GM12864 (cell line): Measurements from ENCODE around the gene PAK1.

Experiments used
- DNase-seq: peaks from one replicate; pipeline ENCODE4 v3.0.0-alpha.2; 2011; ENCODE audit warnings: low read depth
- H3K4me3 ChIP-seq: 2 replicates; pipeline ENCODE4 v1.5.1; 2011; ENCODE audit warnings: mild to moderate bottlenecking, low read depth, low read length, control low read depth
- TF ChIP-seq, protein P1 (sequence below): IDR thresholded peaks from 2 replicates; pipeline ENCODE4 v1.5.1; 2011; ENCODE audit warnings: low read depth, mild to moderate bottlenecking, moderate library complexity, low read length, control low read depth, inconsistent platforms; ENCODE audit errors: missing control alignments

PAK1 gene

DNA sequence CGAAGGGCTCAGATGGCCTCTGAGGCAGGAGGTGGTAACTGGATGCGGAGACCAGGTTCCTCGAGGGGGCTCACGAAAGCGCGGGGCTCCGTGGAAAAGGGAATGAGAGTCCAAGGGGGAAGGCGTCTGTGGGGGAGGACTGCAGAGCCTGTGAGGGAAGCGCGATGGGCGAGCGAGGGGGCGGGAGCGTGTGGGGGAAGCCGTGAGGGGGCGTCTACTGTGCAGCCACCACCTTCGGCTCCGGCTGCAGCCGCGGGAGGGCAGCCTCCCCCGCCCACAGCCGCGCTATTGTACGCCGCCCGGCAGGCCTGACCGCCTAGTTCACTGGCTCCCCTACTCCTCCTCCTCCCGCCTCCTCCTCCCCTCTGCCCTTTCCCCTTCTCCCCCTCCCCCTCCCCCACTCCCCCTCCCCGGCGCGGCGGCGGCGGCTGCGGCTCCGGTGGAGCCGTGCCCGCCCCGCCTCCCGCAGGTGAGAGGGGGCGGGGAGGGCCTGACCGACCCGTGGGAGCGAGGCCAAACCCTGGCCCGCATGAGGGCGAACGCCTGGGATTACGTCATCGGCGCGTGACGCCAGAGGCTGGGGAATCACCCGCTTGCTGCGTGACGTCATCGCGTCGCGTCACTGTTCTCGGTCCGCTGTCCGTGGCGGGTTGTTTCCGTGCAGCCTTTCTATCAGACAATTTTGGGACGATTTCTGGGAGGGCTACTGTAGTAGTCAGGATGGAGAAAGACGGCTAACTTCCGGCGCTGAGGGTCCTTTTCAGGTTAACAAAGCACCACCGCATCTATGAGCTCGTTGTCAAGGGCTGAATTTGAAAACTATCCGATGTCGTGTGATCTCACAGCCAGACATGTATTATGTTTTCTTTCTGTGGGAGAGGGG is at the start of gene PAK1:
Gene PAK1, minus strand, starts transcription at position 294 of the 883 bp plus-strand sequence. CDS start 81,574 bp downstream, outside the sequence.
- peak within 1 kb of the TSS; percentile 85 for H3K4me3 ChIP-seq
- peak; percentile 75 for DNase-seq
- TF ChIP-seq, protein P1, sequence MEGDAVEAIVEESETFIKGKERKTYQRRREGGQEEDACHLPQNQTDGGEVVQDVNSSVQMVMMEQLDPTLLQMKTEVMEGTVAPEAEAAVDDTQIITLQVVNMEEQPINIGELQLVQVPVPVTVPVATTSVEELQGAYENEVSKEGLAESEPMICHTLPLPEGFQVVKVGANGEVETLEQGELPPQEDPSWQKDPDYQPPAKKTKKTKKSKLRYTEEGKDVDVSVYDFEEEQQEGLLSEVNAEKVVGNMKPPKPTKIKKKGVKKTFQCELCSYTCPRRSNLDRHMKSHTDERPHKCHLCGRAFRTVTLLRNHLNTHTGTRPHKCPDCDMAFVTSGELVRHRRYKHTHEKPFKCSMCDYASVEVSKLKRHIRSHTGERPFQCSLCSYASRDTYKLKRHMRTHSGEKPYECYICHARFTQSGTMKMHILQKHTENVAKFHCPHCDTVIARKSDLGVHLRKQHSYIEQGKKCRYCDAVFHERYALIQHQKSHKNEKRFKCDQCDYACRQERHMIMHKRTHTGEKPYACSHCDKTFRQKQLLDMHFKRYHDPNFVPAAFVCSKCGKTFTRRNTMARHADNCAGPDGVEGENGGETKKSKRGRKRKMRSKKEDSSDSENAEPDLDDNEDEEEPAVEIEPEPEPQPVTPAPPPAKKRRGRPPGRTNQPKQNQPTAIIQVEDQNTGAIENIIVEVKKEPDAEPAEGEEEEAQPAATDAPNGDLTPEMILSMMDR: peak; percentile 44

DNA sequence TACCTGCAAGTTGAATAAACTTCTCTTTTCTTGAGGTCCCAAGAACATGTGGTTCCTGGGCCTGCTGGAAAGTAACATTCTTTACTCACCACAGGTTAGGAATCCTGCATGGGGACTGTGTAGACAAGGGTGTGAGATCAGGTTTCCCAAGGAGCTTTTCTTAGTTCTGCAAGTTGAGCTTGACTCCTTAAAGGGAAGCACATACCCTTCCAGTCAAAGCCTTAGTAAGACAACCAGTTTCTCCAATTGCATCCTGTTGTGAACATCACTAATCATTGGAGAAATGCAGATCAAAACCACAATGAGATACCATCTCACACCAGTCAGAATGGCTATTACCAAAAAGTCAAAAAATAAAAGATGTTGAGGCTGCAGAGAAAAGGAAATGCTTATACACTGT is 48.3 kb upstream of the PAK1 start:
- TF ChIP-seq, protein P1: no peak
- no peak overlapping the region for H3K4me3 ChIP-seq
- no peak for DNase-seq

DNA sequence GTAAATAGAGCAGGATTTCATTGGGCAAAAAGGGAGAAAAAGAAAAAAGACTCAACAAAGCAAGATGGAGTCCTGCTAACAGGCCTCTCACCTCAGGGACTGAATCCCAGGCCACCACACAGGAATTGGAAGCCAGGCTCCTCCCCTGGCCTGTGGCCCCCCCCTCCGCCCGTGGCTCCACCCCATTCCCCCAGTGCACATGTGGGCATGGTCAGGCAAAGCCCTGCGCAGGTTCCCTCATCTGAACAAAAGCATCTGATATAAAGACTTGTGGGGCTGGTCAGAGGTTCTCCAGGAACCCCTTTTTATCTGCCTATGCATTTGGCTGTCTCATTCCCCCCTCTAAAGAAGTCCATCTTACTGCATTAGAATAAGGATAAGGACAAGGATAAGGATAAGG is 46.0 kb upstream of the PAK1 start:
- H3K4me3 ChIP-seq: no peak overlapping the region
- TF ChIP-seq, protein P1: no peak
- no peak for DNase-seq

DNA sequence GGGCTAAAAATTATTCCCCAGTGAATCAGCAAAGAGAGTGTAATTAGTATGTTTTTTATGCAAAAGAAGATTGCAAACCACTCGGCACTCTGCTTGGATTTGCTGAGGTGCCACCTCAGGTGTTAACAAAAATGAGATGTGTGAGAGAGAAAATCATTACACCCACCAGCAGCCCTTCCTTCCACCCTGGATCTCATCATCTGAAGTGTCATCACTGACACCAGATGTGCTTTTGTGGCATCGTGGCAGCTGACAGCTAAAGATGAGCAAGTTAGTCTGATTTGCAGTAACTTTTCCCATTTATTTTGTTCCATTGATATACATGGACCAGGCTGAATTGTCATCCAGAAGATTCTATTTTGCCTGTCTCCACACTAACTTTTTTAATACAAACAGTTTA is 44.6 kb upstream of the PAK1 start:
- DNase-seq: no peak
- H3K4me3 ChIP-seq: no peak overlapping the region
- TF ChIP-seq, protein P1: no peak

DNA sequence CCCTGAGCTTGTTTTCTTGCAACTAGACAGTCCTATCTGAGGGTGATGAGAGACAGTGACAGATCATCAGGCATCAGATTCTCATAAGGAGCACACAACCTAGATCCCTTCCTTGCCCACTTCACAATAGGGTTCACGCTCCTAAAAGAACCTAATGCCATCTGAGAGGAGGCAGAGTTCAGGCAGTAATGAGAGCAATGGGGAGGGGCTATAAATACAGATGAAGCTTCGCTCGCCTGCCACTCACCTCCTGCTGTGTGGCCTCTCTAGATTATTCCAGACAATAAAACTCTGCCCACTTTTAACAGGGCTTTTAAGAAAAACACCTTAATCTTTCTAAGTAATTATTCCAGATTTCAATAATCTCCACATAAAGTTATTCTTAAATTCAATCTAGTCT is 43.9 kb upstream of the PAK1 start:
- DNase-seq: no peak
- H3K4me3 ChIP-seq: no peak overlapping the region
- TF ChIP-seq, protein P1: no peak

DNA sequence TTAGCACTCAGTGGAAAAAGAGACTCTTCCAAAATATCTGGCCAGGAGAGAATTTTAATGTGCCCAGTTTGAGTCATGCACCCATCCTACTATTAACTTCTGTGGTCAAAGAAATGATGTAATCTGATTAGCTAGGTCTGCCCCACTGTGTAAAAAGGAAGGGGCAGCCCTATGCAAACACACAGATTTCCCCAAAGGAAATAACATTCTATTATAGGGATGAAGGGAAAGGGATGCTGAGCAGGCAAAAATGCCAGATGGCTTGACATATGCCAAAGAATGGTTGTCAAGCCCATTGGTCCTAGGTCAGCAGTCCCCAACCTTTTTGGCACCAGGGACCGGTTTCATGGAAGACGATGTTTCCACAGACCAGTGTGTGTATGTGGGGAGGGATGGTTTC is 43.3 kb upstream of the PAK1 start:
- no peak for DNase-seq
- H3K4me3 ChIP-seq: no peak overlapping the region
- TF ChIP-seq, protein P1: no peak

DNA sequence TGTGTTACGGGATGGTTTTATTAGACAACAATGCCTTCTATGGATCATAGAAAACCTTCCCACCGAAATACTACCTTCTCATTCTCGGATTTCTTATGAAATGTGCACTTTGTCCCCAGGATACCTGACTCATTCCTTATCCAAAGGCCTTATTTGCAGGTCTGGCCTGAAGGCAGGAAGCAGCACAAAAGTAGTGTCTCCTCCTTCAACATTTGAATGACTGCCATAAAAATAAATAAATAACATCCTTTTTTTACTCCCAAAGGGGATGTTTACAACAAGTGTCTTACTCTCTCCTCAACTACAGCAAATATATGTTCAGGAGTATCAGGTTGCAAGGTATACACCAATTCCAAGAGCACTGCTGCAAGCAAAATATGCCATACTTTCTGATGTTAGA is 41.6 kb upstream of the PAK1 start:
- H3K4me3 ChIP-seq: no peak overlapping the region
- DNase-seq: no peak
- TF ChIP-seq, protein P1: no peak
